H1 (cell line): Measurements from ENCODE around the gene NIPSNAP2.
"Not testable (repeated sequence)": the region's sequence is repeated elsewhere in the genome, so short reads cannot be mapped to it uniquely, and the experiment has no call there.

Experiments
- CTCF ChIP-seq, 3 experiments: IDR thresholded peaks; 1 replicate in 2 of 3; 2 replicates in 1 of 3; pipeline versions ENCODE4 v1.5.1 to v1.6.1; 2011; ENCODE audit warnings: low read length in 3 of 3, mild to moderate bottlenecking in 3 of 3, inconsistent platforms in 2 of 3, low read depth in 1 of 3, moderate library complexity in 1 of 3; ENCODE audit not compliant: insufficient read depth in 1 of 3; ENCODE audit errors: control extremely low read depth in 1 of 3
- EGR1 ChIP-seq: IDR thresholded peaks from 2 replicates; pipeline ENCODE4 v1.6.1; 2011; ENCODE audit warnings: low read depth, low read length, borderline replicate concordance
- YY1 ChIP-seq: IDR thresholded peaks from 2 replicates; pipeline ENCODE4 v1.6.1; 2011; ENCODE audit warnings: low read depth, mild to moderate bottlenecking, low read length
- ZNF274 ChIP-seq: IDR thresholded peaks from 2 replicates; pipeline ENCODE4 v1.7.0; 2012; ENCODE audit warnings: low read length, borderline replicate concordance; ENCODE audit errors: extremely low read depth

GRCh38 chr7:56017015-56017414 lies 52.6 kb downstream of the NIPSNAP2 start:
- TF ChIP-seq YY1; ZNF274; CTCF (IDR thresholded peaks at IDR 0.05; ENCODE audit: control extremely low read depth in 1 of 3, insufficient read depth in 1 of 3, low read depth in 1 of 3, low read length in 3 of 3); EGR1: not testable (repeated sequence)
